ENCODE results near the gene ZNF366.

ZNF366 gene

DNA sequence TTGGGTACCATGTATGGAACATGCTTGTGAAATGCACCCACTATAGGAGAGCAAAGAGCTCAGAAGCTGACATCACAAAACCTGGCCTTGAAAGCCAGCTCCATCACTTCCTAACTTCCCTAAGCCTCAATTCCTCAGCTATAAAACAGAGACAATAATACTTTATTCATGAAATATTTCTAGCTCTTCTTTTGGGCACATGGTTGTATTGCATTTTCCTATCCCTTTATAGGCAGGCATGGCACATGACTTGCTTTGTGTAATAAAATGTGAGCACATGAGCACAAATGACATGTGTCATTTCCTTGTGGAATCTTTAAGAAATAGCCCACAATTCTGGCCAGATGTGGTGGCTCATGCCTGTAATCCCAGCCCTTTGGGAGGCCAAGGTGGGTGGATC is 18.5 kb downstream of the ZNF366 start:
- FAIRE-seq = no peak

DNA sequence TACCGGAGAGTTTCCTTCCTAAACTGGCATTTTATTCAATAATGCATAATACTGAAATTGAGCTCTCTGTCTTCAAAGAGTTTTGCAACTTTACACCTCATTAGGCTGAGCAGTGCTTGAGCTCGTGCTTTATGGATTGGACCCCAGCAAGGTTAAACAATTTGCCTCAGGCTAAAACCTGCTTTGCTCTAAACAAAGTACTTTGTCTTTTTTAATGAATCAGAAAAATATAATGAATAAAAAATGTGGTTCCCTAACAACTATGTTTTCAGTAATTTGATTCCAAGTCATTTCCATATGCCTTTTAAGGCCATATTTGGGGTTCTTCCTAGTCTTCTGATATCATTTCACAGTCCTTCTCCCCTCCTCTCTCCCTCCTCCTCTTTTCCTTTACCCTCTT is 20.0 kb downstream of the ZNF366 start:
- no peak for FAIRE-seq

DNA sequence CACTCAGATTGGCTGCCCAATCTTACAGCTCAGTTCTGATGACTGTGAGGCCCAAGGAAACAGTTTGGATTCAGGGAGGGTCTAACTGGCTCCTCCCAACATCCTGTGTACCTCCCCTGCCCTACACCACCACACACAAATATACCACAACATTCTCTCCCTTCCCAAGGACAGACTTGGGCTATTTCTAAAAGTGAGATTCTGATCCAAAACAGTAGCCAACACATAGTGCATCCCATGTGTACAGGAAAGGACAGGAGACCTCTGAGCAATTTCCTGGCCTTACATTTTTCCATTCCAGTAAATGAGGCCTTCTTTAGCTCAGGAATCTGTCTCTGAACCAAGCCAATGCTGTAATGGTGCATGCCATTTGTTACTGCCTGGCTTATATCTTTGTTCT is 20.8 kb downstream of the ZNF366 start:
- FAIRE-seq = no peak

DNA sequence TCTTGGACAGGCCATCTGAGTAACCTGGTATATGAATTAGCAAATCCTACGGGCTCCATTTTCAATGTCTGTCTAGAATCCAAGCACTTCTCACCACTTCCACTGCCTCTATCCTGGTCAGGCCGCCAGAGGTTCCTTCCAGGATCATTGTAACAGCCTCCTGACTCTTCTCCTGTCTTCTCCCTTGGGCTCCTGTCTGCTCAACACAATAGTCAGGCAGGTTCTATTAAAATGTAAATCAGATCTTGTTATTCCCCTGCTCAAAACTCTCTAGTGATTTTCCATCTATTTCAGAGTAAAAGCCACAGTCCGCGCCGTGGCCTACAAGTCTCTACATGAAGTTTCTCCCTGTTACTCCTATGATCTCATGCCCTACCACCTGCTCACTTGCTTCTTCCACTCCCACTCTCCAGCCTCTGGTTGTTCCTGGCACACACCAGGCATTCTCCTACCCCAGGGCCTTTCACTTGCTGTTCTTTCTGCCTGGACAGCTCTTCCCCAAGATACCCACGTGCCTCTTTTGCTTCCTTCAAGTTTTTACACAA is 21.7 kb downstream of the ZNF366 start:
- no peak for FAIRE-seq

DNA sequence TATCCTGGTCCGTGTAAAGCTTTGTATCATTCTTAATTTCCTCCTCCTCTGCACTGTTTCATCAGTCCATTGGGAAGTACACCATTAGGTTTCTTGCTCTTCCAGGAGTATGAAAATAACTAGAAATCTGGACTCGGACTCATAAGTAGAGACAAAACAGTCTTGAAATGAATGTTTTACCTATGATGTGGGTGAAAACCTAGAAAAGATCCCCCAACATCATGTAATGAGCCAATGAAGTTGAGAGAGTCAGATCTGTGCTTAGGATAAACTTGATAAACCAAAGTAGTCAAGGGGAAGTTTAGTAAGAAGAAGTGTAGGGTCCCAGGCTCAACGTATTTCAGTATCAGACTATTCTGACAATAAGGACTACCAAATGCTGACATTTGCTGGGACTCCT is 25.2 kb downstream of the ZNF366 start:
- no peak for FAIRE-seq

DNA sequence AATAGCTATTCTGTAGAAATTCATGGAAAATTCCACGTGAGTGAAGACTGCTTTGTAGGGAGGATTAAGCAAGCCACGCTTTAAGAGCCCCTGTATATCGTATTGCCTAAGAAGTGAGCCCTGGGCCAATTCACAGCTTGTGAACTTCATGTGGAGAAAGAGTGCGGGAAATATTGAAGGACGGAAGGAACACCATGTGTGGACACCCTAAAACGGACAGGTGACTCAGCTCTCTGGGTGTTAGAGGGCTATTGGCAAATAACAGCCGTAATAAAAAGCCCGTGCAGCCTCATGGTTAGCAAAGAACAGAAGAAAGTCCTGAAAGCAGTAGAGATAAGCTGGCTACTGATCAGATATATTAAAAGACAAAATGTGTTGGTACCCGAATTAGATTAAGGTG is 26.4 kb downstream of the ZNF366 start:
- FAIRE-seq = no peak

DNA sequence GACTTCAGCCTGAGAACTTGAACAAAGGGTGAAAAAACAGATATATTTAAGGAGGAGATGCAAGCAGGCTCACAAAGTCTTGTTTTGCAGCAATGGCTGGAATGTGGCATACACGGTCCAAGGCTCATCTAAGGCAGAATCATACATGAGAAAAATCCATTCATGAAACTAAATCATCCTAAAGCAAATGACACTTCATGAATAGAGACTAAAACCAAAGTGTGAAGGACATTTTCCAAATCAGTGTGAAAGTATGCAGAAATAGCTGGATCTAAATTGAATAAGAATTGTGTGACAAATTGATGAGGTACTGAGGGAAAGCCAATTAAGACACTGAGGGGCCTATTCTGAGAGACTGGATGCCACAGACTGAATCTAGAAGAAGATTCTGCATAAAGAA is 27.3 kb downstream of the ZNF366 start:
- FAIRE-seq = no peak

DNA sequence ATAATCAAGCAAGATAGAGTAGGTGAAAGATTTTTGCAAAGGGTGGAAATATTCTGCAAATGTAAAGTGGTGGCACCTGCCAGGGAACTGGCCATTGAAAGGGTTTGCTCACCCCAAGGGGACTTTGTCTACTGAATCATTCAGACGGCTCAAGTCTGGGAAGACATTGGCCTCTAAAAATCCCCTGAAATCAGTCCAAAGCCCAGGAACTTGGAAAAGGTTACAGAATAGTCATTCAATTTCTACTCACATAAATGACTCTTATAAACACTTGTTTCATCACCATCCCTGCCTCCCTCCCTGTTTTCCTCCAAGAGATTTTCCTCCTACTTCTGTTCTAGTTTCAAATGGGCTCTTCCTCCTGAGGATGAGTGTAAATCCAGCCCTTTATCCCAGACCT is 28.5 kb downstream of the ZNF366 start:
- no peak for FAIRE-seq

DNA sequence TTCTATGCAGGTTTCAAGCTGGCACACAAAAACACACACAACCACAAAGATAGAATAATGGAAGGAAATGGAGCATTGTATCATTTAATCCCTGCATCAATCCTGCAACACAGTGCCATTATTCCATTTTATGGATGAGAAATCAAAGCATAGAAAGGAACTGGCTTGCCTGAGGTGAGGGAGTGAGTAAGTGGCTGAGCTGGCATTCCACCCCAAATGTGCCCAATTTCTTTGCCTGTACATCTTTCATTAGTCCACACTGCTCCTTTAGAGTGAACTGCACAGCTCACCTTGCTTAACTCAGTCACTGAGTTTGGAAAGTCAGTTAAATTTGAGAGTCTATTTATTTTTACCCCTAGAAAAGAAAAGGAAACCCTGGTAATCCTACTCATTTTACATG is 28.9 kb downstream of the ZNF366 start:
- no peak for FAIRE-seq

DNA sequence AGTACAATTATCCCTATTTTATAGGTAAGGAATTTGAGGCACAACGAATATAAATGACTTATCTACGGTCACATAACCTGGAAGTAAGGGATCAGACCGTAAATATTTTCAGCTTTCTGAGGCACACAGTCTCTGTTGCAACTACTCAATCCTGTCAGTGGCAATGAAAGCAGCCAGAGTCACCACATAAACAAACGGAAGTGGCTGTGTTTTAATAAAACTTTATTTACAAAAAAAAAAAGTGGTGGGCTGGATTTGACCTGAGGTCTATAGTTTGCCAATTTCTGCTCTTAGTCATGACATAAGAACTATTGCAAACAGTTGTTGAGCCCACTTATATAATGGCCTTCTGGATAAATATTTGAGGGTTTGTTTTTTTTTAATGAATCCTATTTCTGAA is 29.6 kb downstream of the ZNF366 start:
- no peak for FAIRE-seq

DNA sequence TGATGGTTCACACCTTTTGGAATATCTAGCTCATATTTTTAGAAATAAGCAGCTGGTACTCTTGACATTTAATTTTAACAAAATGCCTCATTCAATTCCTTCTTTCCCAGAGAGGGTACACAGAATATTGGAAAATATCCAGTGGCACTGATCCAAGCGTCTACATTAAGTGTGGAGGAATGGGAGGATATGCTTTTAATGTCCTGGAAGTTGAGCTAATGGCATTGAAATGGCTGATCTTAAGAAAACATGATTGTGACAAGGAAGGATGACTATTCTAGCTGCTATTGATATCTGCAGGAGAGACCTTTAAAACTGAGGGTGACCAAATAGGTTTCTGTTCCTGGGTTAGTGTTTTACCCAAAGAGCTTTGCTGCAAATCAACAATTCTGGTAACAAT is 30.0 kb downstream of the ZNF366 start:
- no peak for FAIRE-seq

DNA sequence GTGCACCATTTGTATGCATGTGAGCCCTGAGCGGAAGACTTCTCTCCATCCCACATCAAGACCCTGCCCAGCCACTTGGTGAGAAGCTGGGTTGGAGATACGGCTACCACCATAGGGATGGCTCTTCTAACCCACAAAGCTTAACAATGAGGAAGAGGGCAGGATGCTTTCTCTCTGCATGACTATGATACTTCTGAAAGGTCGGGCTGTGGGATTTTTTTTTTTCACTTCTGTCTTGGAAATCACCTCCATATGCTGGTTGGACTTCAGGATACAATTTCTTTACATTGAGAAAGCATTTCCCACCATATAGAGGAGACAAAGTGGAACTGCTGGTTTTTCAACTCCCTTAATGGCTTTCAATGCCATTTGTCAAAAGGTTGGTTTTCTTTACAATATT is 30.5 kb downstream of the ZNF366 start:
- FAIRE-seq = no peak

DNA sequence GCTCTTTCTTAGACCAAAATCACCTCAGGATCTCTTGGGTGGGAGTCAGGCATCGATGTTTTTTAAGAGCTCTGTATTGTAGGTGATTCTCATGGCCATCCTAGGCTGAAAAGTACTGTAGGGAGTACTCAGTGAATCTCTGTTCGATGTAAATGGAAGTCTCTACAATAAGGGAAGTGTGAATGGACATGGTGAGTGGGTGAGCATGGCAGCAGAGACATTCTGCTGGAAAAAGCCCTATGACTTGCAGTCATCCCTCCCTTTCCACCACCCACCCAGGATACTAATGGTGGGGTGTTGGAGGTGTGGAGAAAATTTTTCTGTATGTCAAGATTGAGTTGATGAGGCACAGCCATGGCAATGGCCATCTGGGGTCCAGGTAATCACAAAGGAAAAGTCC is 30.9 kb downstream of the ZNF366 start:
- no peak for FAIRE-seq

DNA sequence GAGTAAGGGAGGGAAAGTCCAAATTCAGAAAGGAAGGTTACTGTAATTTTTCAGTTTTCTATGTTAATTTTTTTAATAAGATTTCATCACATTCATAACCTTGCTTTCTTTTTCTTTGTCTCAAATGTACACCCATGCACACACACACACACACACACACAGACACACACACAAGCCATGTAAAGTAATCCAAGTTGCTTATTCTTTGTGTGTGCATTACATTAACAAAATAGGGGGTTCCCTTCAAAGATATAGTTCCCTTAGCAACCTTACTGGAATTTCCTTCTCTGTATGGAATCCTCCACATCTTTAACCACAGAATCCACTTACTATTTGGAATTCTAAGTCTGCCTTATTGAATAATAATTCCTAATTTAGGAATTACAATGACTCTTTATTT is 32.7 kb downstream of the ZNF366 start:
- FAIRE-seq = no peak

DNA sequence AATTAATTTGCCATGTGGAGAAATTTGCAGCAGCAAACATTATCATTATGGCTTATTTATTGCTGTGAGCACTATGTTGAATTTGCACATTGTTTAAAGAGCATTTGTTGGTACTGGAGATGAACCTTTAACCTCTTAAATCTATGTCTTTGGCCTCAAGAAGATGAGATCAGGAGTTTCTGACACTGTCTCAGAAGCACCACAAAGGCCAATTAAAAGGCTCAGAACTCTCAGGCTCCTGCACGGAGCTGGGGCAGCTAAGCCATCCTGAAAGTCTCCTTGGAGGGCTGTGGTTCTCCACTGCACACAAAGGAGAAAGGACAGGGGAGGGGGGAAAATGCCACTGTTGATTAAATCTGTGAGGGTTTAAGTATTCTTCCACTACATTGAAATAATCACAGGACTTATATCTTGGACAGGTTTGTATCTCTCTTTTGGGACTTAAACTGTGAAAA is 33.1 kb downstream of the ZNF366 start:
- no peak for FAIRE-seq

DNA sequence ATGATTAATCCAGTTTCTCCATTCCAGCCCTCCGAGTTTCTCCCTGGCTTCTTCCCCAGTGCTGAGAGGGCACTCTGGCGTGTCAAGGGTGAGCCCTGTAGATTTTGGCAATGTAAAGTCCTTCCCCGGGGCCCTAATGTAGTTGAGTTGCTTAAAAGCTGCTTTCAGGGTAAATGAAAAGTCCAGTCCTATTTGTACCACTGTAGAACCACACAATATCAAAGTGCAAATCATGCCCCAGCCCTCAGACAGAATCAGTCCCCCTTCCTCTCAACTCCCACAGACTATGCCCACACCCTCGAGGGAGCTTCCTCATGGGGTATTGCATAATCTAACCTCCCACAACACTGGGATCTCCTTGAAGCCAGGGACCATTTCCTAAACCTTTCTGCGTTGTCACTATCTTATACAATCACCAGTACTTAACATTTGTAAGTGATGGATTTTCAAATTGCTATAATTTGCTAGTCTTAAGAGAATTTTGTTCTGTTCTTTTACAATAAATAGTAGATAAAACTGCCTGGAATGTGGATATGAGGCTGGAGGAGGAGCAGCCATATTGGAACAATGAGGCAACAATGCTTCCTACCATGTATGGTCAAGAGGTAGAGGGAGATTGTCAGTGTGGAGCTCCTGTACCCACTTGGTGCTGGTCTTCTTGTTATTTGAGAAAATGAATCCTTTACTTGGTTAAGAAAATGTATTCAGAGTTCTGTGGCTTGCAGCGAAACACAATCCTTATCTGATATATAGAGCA is 34.4 kb downstream of the ZNF366 start:
- no peak for FAIRE-seq

DNA sequence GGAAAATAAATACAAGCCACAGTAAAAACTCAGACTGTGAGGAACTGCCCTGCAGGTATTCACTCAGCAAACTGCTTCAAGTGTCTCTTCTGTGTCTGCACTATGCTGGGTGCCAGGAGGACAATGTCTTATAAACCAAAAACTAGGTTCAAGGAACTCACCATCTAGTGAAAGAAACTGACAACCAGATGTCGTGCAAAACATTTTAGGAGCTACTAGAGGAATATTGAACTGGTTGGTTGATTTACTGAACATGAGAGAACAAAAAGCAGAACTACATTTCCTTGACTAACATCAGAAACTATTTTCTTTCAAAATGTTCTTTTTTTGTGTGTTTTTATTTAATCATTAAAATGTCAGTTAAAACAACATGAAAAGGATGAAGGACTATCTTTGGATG is 35.2 kb downstream of the ZNF366 start:
- FAIRE-seq = no peak

DNA sequence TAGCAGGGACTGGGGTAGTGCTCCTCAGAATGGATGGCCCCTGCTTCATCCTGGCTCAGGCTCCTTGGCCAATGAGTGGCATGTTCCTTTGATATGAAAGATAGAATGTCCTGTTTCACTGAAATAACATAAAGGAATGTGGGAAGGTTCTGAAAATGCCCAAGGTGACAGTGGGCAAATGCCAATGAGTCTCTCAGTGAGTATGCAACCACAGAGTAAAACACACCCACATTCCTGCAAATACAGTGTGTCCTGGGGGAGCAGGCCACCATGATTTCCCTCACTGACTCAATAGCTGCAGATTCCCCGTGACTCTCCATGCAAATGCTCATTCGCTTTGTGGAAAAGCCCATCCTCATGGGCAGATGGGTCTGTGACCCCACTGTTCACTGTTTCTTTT is 36.4 kb downstream of the ZNF366 start:
- FAIRE-seq = no peak

DNA sequence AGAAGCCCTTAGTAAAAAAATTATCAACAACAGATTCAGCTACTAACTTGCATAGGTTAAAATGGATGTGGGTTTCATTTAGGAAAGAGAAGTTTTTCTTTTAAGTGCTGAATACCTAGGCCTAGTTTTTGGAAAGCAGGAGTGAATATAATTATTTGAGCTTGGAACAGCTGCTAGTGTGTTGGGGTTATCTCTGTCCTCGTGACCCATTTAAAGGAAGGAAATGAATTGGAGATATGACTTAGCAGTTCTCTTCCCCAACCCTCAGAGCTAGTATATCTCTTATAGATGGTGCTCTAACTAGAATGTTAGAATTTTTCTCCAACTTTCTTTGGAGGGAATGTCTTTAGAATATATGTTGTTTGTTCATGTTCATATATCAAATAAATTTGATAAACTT is 38.6 kb downstream of the ZNF366 start:
- no peak for FAIRE-seq

DNA sequence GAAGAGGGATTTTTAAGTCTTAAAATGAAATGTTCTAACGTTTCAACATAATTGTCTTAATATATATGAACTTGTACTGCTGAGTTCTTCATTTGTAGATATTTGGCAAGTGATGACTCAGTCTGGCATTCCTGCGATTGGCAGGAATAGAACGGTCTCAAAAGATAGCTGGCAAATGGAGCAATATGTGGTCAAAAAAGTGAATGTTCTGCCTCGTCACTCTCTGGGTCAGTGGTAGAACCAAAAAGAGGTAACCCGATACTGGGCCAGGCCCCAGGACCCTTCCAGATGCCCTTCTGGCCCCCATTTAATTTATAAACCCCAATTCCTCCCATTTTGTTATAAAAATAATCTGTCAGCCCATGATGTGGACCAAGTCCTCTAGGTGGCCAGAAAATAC is 39.2 kb downstream of the ZNF366 start:
- no peak for FAIRE-seq

DNA sequence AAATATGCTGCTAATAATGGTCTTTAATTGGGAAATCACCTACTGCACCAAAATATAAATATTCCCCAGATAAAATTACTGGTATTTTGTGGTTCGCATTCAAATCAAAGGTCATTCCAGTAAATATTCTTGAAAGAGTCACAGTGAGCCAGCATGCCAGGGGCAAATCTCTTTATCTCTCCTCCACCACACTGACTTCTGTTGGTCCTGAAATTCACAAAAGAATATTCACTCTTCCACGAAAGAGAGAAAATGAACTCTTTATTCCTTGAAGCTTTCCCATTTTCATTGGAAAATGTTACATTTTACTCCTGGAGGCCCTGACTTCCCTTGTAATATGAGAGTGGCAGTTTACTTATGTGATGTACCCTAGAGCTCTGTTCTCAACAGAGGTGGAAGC is 39.7 kb downstream of the ZNF366 start:
- FAIRE-seq = no peak

DNA sequence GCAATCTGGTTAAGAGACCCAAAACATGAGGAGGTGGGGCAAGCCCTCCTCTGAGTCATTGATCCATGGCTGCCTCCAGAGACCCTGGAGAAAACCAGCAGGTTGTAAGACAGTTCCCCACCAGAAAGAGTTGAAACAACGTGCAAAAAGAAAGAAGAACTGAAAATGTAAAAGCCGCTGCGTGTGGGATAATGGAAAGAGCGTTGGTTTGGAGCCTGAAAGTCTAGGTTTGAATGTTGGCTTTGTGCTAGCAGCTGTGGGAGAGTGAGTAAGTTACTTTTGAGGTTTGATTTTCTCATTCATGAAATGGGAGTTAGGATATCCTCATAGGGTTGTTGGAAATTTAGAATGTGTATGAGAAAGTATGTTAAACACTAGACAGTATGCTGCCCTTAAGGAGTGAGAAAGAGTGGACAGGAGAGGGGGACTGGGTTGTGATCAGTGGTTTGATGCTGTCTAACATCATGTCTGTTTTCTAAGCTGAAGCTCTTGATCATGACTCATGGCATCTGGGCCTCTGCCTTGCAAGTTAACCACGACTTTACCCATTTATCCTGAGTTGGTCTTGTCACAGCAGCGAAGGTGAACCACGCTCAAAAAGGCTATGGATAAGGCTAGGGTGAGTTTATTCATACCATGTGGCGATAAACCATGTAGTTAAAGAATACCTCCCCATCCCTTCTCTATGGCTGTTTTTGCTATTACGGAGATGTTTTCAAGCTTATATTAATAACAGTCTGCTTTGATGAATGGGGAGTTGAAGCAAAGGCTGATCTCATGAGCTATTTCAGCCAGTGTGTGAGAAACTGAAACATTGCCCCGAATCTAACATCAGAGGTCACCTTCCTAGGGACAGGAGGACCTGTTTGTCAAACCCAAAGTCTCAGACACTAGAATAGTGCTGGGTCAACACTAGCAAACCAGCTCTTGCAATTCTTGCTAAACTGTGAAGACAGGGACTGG is 41.3 kb downstream of the ZNF366 start:
- FAIRE-seq = no peak

DNA sequence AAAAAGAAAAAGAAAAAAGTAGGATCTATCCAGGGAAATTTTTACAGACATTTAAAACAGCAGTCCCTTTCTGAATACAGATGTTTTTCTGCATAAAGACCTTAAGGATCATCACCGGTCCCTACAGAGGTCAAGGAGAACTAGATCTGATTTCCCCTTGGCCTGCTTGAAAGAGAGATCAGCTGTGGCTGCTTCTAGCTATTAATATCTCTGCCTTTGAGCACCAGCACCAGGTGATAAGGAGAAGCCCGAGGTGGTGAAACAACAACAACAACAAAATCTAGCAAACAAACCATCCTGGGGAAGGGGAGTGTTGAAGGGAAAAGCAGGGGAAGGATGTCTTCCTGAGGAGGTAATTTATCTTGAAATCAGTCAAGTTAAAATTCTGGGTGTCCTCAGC is 42.1 kb downstream of the ZNF366 start:
- FAIRE-seq = no peak

DNA sequence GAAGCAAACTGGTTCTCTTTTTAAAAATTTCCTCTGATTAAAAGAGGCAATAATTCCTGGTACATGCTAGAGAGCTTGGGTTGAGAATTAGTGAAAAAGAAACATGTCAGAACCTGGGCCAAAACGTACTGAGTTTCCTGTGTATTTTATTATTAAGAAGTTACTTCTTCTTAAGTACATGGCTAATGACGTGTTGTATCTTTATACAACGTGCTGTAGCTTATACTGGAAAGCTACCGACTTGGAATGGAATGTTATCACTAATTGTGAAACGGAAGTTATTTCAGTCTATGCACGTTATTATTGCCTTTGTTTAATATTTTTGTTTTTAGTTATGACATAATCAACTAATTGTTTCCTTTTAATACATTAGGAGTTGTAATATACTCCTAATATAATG is 43.1 kb downstream of the ZNF366 start:
- no peak for FAIRE-seq

Measured in islet of Langerhans (tissue), 1 donor.